Measurements from ENCODE around the gene MXD1.

DNA sequence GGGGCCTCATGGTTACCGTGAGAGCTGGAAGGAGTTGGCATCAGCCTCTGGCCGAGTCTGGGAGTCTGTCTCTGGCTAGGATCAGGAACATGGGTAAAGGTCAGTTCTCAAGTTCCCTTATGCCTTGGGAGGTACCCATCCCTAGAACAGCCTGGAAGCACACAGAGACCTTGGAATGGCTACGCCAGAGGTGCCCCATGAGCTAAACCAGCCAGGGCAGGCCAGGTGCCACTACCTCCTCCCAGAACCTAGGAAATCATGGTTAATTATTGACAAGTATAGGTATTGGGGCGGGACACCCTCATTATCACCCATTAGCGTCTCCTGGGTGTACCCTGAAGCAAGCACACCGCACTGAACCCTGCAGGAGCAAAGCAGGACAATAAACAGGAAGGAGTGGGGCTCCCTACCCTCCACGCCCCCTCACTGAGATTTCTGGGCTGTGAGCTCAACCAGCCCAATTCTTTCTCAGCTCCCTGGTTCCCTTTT, 49.5 kb downstream of the MXD1 start:
- TF ChIP-seq MAX (IDR thresholded peaks at IDR 0.05; ENCODE audit: low read depth, low read length) (no peak), CTCF (IDR thresholded peaks at IDR 0.05; ENCODE audit: low read depth, low read length) (no peak), POLR2A (IDR thresholded peaks at IDR 0.05; ENCODE audit: extremely low read depth, insufficient read length) (no peak), MYC (IDR thresholded peaks at IDR 0.05; ENCODE audit: low read depth, low read length) (no peak)
